ENCODE measurements around the gene MAL.
"Not testable (repeated sequence)": the region's sequence is repeated elsewhere in the genome, so short reads cannot be mapped to it uniquely, and the experiment has no call there.

The MAL gene

GRCh38 chr2:95098273-95098672, 72.8 kb downstream of the MAL start:
- DNase-seq (ENCODE audit: low read depth): not testable (repeated sequence)

GRCh38 chr2:95099910-95100309, 74.4 kb downstream of the MAL start:
- DNase-seq (ENCODE audit: low read depth): no peak
